Left cardiac atrium (tissue), 4 donors: ENCODE measurements around the gene ANGPTL3. TPM values are rescaled to one million over a fixed set of nuclear protein-coding genes. Genes with fewer than 3 reads are reported as not detected.

Experiments
- ATAC-seq, 2 donors: fragments of 200-7000 bp; cut with Tn5 transposase; one replicate each; pipeline ENCODE4 v1.9.1; 2020; ENCODE audit warnings: mild to moderate bottlenecking in 2 of 2, moderate library complexity in 2 of 2
- DNase-seq: peaks from one replicate; pipeline ENCODE4 v3.0.0-alpha.2; 2020
- intact Hi-C, 2 donors: fragments of 100-400 bp; cut with DNase I; formaldehyde crosslinking; loops; one replicate each; pipeline versions ENCODE4 v1.14.1 to v1.15.1; 2022 to 2023
- total RNA-seq, 2 donors: library from RNA; stranded (reverse); fragmentation: NEBNext Ultra II Directional; extraction: Animal tissue kit (Norgen Biotek cat#: 25700); gene quantifications; one replicate each; pipeline ENCODE4 v1.2.1, GENCODE V29; 2021
- donor health status: DM: no; HTN: yes; CAD: no.
- donor health status: DM: no; HTN: yes; CAD: no; lungs with severe emphysema.
- donor health status: DM: yes; HTN: yes; CAD: no.
- donor health status: Dilated cardiomyopathy.

The ANGPTL3 gene
- total RNA-seq, 2 donors from 2014 or later, result not detected

GRCh38 chr1:62613890-62614289 is 16.6 kb downstream of the ANGPTL3 start:
- intact Hi-C loops, result no loop called here
- ATAC-seq (no peak), DNase-seq (no peak)

GRCh38 chr1:62621907-62622306 is 24.6 kb downstream of the ANGPTL3 start:
- peak; percentile 72 to 83 for ATAC-seq
- intact Hi-C loops, result no loop called here
- DNase-seq, result peak; percentile 24

- intact Hi-C loops, result no loop called here
- no peak for ATAC-seq
- DNase-seq, result no peak
These were observed 28.1 kb downstream of the ANGPTL3 start for GRCh38 chr1:62625415-62625814.

- no peak for DNase-seq
- intact Hi-C loops, result no loop called here
- ATAC-seq, result no peak
These were observed 31.2 kb downstream of the ANGPTL3 start for GRCh38 chr1:62628506-62628905.

- ATAC-seq, result no peak
- intact Hi-C loops, result no loop called here
- DNase-seq, result no peak
These were observed 40.2 kb downstream of the ANGPTL3 start for GRCh38 chr1:62637392-62638105.

GRCh38 chr1:62643283-62643682 is 46.0 kb downstream of the ANGPTL3 start:
- no peak for DNase-seq
- ATAC-seq, result no peak
- intact Hi-C loops, result no loop called here

- intact Hi-C loops, result no loop called here
- DNase-seq (no peak), ATAC-seq (no peak)
These were observed 55.1 kb downstream of the ANGPTL3 start for GRCh38 chr1:62652387-62652786.

- DNase-seq (no peak), ATAC-seq (no peak)
- intact Hi-C loops, result no loop called here
These were observed 57.4 kb downstream of the ANGPTL3 start for GRCh38 chr1:62654744-62655143.

Other genes with a start within 250 kb of the ANGPTL3 start
- 10 to 100 TPM; 15.2 to 15.5 TPM for gene USP1, start 160.5 kb upstream of the ANGPTL3 start, total RNA-seq
- 10 to 100 TPM; 11.3 to 16.0 TPM for gene DOCK7, start 90.9 kb downstream of the ANGPTL3 start, total RNA-seq
- 10 to 100 TPM in 1 of 2 donors, 1 to 10 TPM in 1; 9.9 to 11.3 TPM for gene ATG4C, start 186.6 kb downstream of the ANGPTL3 start, total RNA-seq